Astrocyte (in vitro differentiated cells and primary cell): Measurements from ENCODE around the gene RAB3B.

Experiments
- CTCF ChIP-seq: IDR thresholded peaks from 2 replicates; pipeline ENCODE4 v1.5.1; 2011; ENCODE audit warnings: low read depth, mild to moderate bottlenecking, inconsistent platforms, low read length, moderate library complexity; ENCODE audit not compliant: insufficient read depth
- EZH2 ChIP-seq: IDR thresholded peaks from 2 replicates; pipeline ENCODE4 v1.6.1; 2012; ENCODE audit warnings: mild to moderate bottlenecking, low read length, inconsistent platforms; ENCODE audit not compliant: insufficient read depth

- TF ChIP-seq CTCF = no peak
- TF ChIP-seq EZH2 = no peak
Measured at GRCh38 chr1:51908499-51908898, 82.0 kb downstream of the RAB3B start.
